ENCODE data around the gene C2orf92. TPM values are rescaled to one million over a fixed set of nuclear protein-coding genes. Genes with fewer than 3 reads are reported as not detected.
A peak's percentile ranks its signal among the peaks of the same experiment; 100 is the strongest.

The C2orf92 gene
- total RNA-seq, 1 experiment from 2014 or later, result 5.9 TPM

- 0 out of 2 replicates have a peak, but pooled peaks cover 4% of the 10 kb centered on the region for H3K36me3 ChIP-seq (ENCODE audit: insufficient read depth, low read length)
These were observed 82.2 kb downstream of the C2orf92 start for GRCh38 chr2:97751752-97752151.

More at GRCh38 chr2:97751752-97752151, 82.2 kb downstream of the C2orf92 start:
- Histone ChIP-seq H3K79me2 (ENCODE audit: low read length) (no peaks in the 10 kb centered on the region), H3K4me3 (ENCODE audit: low read length) (no peak overlapping the region), H3K27ac (ENCODE audit: low read length) (no peak overlapping the region), H3K9ac (ENCODE audit: low read length) (no peak overlapping the region), H3K4me1 (ENCODE audit: low read length) (peaks cover 19% of the 10 kb centered on the region), H4K20me1 (ENCODE audit: insufficient read depth, low read depth, low read length) (no peaks in the 10 kb centered on the region), H3K9me2 (replicated peaks; ENCODE audit: insufficient read depth, low read length) (no peaks in the 10 kb centered on the region), H3K9me3 (ENCODE audit: low read length) (no peaks in the 10 kb centered on the region), H2AFZ (ENCODE audit: low read length) (no peak overlapping the region), H3K4me2 (ENCODE audit: low read depth, low read length, poor library complexity, severe bottlenecking) (no peak overlapping the region), H3K27me3 (ENCODE audit: low read length) (no peaks in the 10 kb centered on the region)
- peak; percentile 43 for DNase-seq

Small RNAs within 50 kb of the gene (small RNA-seq; reads per million reads assigned to genes)
- gene RNU4-8P, result 0.43 reads per million, percentile 6 among the genes with 10 or more reads in this experiment

Other genes with a start within 250 kb of the C2orf92 start
- gene ANKRD36B, start 79.8 kb upstream of the C2orf92 start, total RNA-seq (2014; rRNA removed; shearing (Covaris generic); ENCODE audit: low replicate concordance), result 69.9 and 79.2 TPM in 2 replicates
- gene COX5B, start 23.7 kb upstream of the C2orf92 start, total RNA-seq (2014; rRNA removed; shearing (Covaris generic); ENCODE audit: low replicate concordance), result 374 and 606 TPM in 2 replicates
- gene ACTR1B, start 5.7 kb upstream of the C2orf92 start, total RNA-seq (2014; rRNA removed; shearing (Covaris generic); ENCODE audit: low replicate concordance), result 32.1 and 65.3 TPM in 2 replicates
- gene ZAP70, start 43.9 kb downstream of the C2orf92 start, total RNA-seq (2014; rRNA removed; shearing (Covaris generic); ENCODE audit: low replicate concordance), result not detected in 2 replicates

Data from Karpas-422 (cell line).